ENCODE data around the gene IDH2. TPM values are rescaled to one million over a fixed set of nuclear protein-coding genes. Genes with fewer than 3 reads are reported as not detected.

IDH2 gene
- total and polyA plus RNA-seq, 2 experiments from 2014 or later: 406 to 712 TPM

DNA sequence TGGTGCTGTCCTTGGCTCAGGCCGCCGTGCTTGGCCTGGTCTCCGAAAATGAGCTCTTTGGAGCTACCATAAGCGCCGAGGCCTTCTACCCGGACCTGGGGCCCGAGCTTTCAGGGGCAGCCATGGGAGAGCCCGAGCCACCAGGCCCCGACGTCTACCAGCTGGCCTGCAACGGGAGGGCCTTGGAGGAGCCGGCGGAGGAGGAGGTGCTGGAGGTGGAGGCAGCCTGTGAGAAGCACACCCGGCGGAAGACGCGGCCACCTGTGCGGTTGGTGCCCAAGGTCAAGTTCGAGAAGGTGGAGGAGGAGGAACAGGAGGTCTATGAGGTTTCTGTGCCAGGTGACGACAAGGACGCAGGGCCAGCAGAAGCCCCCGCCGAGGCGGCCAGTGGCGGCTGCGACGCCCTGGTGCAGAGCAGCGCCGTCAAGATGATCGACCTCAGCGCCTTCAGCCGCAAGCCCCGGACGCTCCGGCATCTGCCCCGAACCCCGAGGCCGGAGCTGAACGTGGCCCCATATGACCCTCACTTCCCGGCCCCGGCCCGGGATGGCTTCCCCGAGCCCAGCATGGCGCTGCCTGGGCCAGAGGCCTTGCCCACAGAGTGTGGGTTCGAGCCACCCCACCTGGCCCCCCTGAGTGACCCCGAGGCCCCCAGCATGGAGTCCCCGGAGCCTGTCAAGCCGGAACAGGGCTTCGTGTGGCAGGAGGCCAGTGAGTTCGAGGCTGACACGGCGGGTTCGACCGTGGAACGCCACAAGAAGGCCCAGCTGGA is 34.9 kb downstream of the IDH2 start:
- no peak for DNase-seq (ENCODE audit: low read depth in 1 of 2, low spot score in 1 of 2)
- Histone ChIP-seq H3K27me3 (no peaks in the 10 kb centered on the region), H3K4me3 (no peak overlapping the region), H3K36me3 (no peaks in the 10 kb centered on the region), H3K9me3 (ENCODE audit: low read depth) (no peaks in the 10 kb centered on the region), H3K27ac (peak overlapping the region; percentile 22), H3K4me1 (ENCODE audit: low read depth) (peaks cover 40% of the 10 kb centered on the region)
- TF ChIP-seq, protein P1, sequence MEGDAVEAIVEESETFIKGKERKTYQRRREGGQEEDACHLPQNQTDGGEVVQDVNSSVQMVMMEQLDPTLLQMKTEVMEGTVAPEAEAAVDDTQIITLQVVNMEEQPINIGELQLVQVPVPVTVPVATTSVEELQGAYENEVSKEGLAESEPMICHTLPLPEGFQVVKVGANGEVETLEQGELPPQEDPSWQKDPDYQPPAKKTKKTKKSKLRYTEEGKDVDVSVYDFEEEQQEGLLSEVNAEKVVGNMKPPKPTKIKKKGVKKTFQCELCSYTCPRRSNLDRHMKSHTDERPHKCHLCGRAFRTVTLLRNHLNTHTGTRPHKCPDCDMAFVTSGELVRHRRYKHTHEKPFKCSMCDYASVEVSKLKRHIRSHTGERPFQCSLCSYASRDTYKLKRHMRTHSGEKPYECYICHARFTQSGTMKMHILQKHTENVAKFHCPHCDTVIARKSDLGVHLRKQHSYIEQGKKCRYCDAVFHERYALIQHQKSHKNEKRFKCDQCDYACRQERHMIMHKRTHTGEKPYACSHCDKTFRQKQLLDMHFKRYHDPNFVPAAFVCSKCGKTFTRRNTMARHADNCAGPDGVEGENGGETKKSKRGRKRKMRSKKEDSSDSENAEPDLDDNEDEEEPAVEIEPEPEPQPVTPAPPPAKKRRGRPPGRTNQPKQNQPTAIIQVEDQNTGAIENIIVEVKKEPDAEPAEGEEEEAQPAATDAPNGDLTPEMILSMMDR (IDR thresholded peaks at IDR 0.05; ENCODE audit: low read depth, low read length): no peak

GRCh38 chr15:90065682-90066049 is 36.6 kb downstream of the IDH2 start:
- no peak for DNase-seq (ENCODE audit: low read depth in 1 of 2, low spot score in 1 of 2)
- no peaks in the 10 kb centered on the region for H3K9me3 ChIP-seq (ENCODE audit: low read depth)
- H3K4me3 ChIP-seq: no peak overlapping the region
- TF ChIP-seq, protein P1 (IDR thresholded peaks at IDR 0.05; ENCODE audit: low read depth, low read length): no peak
- H3K27ac ChIP-seq: peak overlapping the region; percentile 91
- H3K36me3 ChIP-seq: no peaks in the 10 kb centered on the region
- no peaks in the 10 kb centered on the region for H3K27me3 ChIP-seq
- H3K4me1 ChIP-seq (ENCODE audit: low read depth): peaks cover 45% of the 10 kb centered on the region

DNA sequence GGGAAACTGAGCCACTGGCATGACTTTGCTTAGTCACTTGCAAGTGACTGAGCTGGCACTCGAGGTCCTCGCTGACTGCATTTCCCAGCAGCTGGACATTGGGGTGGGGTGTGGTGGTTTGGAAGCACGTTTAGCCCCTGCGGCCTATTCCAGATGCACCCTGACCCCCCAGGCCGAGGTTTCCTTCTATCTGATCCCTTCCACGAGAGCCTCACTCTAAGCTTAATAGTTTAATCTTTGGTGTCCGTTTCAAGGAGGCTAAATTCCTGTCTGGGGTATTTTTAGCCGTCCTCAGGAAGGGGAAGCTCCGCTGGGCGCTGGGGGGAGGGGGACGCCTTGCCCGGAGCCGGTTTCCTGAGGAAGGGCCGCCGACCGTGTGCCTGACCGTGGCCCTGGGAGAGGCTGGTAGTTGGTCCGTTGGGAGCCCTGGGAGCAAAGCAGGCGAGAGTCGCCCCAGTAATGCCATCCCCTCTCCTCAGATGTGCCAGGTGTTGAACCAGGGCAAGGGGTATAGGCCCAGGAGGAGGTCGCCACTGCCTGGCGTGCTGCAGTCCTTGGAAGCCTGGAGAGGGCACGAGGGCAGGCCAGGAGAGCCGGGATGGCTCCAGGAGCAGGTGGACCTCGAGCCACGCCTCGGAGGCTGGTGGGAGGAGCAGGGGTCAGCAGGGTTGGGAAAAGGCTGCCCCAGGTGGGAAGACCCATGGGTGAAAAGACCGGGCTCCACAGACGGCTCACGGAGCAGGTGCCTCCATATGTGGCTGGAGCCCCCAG is 37.2 kb downstream of the IDH2 start:
- H3K27me3 ChIP-seq: no peaks in the 10 kb centered on the region
- TF ChIP-seq, protein P1 (IDR thresholded peaks at IDR 0.05; ENCODE audit: low read depth, low read length): no peak

DNA sequence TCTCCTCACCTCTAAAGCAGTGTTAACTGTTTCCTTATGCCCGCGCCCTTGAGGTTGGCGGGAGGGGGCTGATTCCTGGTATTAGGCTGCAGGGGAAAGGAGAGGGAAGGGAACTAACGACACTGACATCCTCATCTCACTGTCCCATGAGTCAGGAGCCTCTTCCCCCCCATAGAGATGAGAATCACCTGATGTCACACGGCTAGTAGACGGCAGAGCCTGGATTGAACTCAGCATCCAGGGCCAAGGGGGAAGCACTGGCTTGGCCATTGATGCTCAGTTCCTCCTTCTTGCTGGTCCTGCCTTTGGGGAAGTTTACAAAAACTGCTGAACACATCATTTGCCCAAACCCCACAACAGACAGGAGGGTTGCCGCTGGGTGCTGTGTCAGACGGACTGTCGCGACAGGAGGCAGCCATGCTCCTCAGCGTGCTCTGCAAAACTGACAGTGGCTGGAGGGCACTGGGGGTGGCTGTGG is 38.5 kb downstream of the IDH2 start:
- no peak for DNase-seq (ENCODE audit: low read depth in 1 of 2, low spot score in 1 of 2)
- Histone ChIP-seq H3K4me1 (ENCODE audit: low read depth) (peaks cover 49% of the 10 kb centered on the region), H3K27ac (peak overlapping the region; percentile 91)

More for the DNA sequence above, 37.2 kb downstream of the IDH2 start:
- Histone ChIP-seq H3K4me1 (ENCODE audit: low read depth) (peaks cover 45% of the 10 kb centered on the region), H3K4me3 (no peak overlapping the region), H3K36me3 (no peaks in the 10 kb centered on the region), H3K9me3 (ENCODE audit: low read depth) (no peaks in the 10 kb centered on the region), H3K27ac (peak overlapping the region; percentile 91)
- DNase-seq (ENCODE audit: low read depth in 1 of 2, low spot score in 1 of 2): peak in 1 of 2 donors; percentile 88

More for the DNA sequence above, 38.5 kb downstream of the IDH2 start:
- no peaks in the 10 kb centered on the region for H3K36me3 ChIP-seq
- TF ChIP-seq, protein P1 (IDR thresholded peaks at IDR 0.05; ENCODE audit: low read depth, low read length): no peak
- no peak overlapping the region for H3K4me3 ChIP-seq
- no peaks in the 10 kb centered on the region for H3K27me3 ChIP-seq
- no peaks in the 10 kb centered on the region for H3K9me3 ChIP-seq (ENCODE audit: low read depth)

Measured in cardiac muscle cell (in vitro differentiated cells and primary cell).